Stimulated activated CD4-positive, alpha-beta T cell treated with anti-CD3 and anti-CD28 coated beads, TNF-alpha, amount 100 ng/mL, for 48 hours (primary cell): ENCODE results near the gene PLK1.

Source experiments
- DNase-seq, 3 donors: peaks; one replicate each; pipeline ENCODE4 v3.0.0-alpha.2; 2020; ENCODE audit warnings: low read depth in 3 of 3

Gene PLK1

GRCh38 chr16:23679274-23679985 lies 741 bp downstream of the PLK1 start:
- DNase-seq = peak in 1 of 3 donors; percentile 25

- no peak for DNase-seq
These were observed 1.3 kb downstream of the PLK1 start for GRCh38 chr16:23679986-23680336.

DNA sequence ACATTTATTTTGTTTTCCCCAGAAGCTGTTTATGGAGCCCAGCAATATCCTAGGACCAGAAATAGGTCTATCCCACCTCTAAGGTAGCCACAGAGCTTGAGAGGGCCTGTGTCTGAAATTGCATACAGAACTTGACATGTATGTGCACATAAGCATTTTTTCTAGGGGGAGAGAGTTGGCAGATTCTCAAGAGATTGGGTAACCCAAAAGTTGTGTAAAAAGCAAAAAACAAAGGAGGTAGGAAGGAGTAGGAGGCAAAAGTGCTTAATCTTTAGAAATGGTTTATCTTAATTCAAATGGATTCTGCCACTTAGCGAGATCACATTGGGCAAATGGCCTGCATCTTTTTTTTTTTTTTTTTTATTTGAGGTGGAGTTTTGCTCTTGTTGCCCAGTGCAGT lies 3.5 kb downstream of the PLK1 start:
- DNase-seq = no peak

GRCh38 chr16:23683487-23683886 lies 4.8 kb downstream of the PLK1 start:
- no peak for DNase-seq

GRCh38 chr16:23687034-23687808 lies 8.5 kb downstream of the PLK1 start:
- no peak for DNase-seq

DNA sequence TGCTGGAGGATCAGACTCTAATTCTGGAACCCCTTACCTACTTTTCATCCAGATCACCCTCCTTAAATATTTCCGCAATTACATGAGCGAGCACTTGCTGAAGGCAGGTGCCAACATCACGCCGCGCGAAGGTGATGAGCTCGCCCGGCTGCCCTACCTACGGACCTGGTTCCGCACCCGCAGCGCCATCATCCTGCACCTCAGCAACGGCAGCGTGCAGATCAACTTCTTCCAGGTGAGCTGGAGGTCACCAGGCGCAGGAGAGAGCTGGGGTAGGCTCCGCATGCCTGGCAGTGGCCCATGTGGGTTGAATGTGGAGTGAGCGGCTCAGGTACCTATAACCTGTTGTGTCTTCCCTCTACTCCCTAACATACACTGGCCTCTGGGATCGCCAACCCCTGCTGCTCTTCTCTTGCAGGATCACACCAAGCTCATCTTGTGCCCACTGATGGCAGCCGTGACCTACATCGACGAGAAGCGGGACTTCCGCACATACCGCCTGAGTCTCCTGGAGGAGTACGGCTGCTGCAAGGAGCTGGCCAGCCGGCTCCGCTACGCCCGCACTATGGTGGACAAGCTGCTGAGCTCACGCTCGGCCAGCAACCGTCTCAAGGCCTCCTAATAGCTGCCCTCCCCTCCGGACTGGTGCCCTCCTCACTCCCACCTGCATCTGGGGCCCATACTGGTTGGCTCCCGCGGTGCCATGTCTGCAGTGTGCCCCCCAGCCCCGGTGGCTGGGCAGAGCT lies 10.9 kb downstream of the PLK1 start:
- no peak for DNase-seq

DNA sequence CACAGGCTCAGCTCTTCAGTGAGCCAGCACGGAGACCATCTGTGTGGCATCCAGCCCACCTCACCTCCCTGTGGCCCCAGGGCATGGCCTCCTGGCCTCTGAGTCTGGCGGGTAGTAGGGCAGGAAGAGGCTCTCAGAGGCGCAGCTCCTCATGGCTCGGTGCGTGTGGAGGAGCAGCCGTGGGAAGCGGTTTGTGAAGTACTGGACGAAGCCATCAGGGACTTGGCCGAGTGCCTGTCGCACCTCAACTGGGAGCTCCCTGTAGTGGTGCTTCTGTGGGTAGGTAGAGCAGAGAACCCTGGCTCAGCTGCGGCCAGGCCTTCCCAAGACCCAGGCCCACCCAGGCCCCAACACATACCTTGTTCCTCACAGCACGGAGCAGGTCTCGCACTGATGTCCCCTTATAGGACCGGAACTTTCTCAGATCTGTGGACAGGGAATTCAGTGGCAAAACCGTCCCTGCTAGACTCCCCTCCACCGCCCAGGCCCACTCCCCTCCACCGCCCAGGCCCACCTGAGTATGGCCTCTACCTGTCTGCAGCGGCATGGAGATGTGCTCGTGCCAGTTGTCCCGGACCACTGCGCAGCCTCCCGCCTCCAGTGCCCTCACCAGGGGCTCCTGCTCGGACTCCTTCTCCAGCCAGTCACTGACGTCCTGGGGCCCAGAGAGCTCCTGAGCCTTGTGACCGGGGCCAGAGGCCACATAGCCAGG lies 12.2 kb downstream of the PLK1 start:
- DNase-seq = no peak

- DNase-seq = no peak
These were observed 12.9 kb downstream of the PLK1 start for GRCh38 chr16:23691483-23692189.

GRCh38 chr16:23692190-23692837 lies 13.6 kb downstream of the PLK1 start:
- no peak for DNase-seq

- no peak for DNase-seq
These were observed 15.6 kb downstream of the PLK1 start for GRCh38 chr16:23694265-23694643.

DNA sequence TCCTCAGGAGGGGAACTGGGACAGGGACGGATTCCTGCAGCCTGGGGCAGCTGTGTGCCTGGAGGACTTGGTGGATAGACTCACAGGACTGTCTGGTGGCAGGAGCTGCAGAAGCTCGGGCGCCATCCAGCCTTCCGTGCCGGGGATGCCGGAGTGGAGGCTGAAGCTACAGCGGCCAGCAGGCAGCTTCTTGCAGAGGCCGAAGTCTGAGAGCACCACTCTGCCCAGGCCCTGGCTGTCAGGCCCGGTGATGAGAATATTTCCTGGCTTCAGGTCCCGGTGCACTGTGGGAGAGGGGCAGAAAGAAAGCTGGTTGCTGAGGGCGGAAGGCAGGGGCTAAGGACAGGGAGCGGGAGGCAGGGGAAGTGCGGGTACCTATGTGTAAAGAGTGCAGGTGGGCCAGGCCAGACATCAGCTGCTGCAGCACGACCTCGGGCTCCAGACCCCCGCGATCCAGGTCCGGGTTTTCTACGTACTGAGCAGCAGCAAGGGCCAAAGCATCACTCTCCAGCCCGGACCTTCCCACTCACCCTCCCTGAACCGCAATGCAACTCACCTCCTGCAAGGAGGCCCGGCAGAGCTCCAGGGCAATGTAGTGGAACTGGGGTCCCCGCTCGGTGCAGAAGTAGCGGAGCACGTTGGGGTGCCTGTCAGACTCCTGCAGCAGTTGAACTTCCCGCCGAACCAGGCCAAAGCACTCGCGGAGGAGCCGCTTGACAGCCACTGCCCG lies 16.1 kb downstream of the PLK1 start:
- no peak for DNase-seq

GRCh38 chr16:23695756-23696155 lies 17.1 kb downstream of the PLK1 start:
- no peak for DNase-seq

GRCh38 chr16:23699100-23699499 lies 20.4 kb downstream of the PLK1 start:
- no peak for DNase-seq

GRCh38 chr16:23700093-23700492 lies 21.4 kb downstream of the PLK1 start:
- DNase-seq = no peak

DNA sequence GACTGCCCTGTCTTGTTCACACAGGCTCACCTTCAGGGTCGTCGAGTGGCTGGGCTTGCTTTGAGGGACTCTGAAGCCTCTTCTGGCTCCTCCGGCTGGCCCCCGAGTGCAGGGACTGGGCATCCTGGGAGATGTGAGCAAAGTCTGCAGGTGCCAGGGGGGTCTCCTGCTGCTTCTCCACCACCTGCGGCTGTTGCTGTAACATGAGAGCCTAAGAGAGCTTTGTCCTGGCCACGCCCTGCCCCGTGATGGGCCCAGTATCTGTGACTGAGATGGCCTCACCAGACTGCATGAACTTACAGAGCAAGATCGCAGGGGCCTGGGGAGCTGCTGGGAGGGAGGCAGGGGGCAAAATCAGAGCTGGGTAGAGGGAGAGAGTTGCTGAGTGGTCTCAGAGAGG lies 21.8 kb downstream of the PLK1 start:
- no peak for DNase-seq

DNA sequence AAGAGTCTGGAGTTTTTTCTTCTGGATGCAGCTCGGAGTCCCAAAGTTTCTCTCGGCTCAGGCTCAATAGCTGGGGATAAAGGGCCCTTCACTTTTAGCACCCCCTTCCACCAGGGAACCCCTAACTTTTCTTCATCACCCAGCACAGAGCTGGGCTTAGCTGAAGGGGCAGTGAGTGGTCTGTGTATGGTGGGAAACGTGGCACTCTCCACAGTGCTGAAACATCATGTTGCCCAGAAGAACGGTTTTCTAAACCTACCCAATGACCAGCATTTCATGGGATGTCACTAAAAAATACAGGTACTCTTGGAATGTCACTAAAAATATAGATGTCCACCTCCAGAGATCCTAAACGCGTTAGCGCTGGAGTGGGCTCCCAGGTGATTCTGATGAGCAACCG lies 22.4 kb downstream of the PLK1 start:
- DNase-seq = no peak

GRCh38 chr16:23702951-23703350 lies 24.3 kb downstream of the PLK1 start:
- DNase-seq = no peak

DNA sequence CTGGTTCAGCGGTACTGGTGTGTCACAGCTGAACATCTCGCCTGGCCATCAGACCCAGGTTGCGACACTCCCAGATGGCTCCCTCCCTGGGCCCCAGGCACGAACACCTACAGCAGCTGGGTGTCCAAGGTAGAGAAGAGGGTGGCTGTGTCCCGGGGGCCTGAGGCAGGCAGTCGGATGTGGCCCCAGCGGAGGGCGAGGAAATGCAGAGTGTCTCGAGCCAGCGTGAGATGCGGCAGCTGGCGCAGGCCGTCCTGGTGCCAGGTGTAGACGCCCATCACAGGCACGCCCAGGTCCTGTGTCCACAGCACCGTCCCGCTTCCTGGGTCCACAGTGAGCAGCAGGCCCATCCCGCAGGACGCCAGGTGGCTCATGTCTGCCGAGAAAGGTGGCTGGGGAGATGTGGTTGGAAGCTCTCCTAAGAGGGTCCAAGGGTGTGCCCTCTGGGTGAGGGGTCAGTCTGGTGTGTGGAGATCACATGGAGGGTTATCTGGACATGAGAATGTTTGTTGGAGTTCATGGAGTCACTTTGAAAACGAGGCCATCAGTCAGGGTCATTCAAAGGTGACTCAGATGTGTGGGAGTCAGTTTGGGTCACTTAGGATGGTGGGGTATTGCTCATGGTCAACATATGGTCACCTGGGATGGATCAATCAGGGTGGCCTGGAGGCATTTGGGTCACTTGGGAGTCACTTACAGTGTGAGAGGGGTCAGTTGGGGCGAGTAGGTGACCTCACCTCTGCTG lies 26.3 kb downstream of the PLK1 start:
- DNase-seq = no peak

DNA sequence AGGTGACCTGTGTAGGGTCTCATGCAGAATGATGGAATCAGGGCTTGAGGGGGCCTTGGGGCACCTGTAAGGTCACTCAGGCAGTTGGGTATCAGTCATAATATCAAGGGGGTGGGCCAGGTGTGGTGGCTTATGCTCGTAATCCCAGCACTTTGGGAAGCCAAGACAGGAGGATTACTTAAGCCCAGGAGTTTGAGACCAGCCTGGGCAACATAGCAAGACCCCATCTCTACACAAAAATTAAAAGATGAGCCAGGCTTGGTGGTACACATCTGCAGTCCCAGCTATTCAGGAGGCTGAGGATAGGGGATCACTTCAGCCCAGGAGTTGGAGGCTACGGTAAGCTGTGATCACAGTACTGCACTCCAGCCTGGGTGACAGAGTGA lies 26.8 kb downstream of the PLK1 start:
- no peak for DNase-seq

- no peak for DNase-seq
These were observed 27.8 kb downstream of the PLK1 start for GRCh38 chr16:23706439-23706838.
